ENCODE results near the gene IQCN.
A peak's percentile ranks its signal among the peaks of the same experiment; 100 is the strongest.
"Not testable (repeated sequence)": the region's sequence is repeated elsewhere in the genome, so short reads cannot be mapped to it uniquely, and the experiment has no call there.

IQCN gene

GRCh38 chr19:18230941-18231734 lies 43.1 kb downstream of the IQCN start:
- no peak for DNase-seq

GRCh38 chr19:18229915-18230314 lies 44.3 kb downstream of the IQCN start:
- DNase-seq, result no peak

- no peak for DNase-seq
Measured at GRCh38 chr19:18229474-18229873, 44.8 kb downstream of the IQCN start.

- DNase-seq, result no peak
Measured at GRCh38 chr19:18227781-18228271, 46.4 kb downstream of the IQCN start.

- no peak for DNase-seq
Measured at GRCh38 chr19:18226956-18227780, 47.1 kb downstream of the IQCN start.

- DNase-seq, result peak; percentile 49
Measured at GRCh38 chr19:18225702-18226468, 48.4 kb downstream of the IQCN start, which contains the start of gene PDE4C. PDE4C (minus strand) TSS chr19:18226438; CDS start chr19:18226415, 23 bp downstream.

- no peak for DNase-seq
Measured at GRCh38 chr19:18225355-18225701, 48.9 kb downstream of the IQCN start.

GRCh38 chr19:18224525-18225354 lies 49.5 kb downstream of the IQCN start:
- peak; percentile 98 for DNase-seq

GRCh38 chr19:18223860-18224524 lies 50.3 kb downstream of the IQCN start:
- peak; percentile 53 for DNase-seq

- no peak for DNase-seq
Measured at GRCh38 chr19:18221815-18222725, 52.2 kb downstream of the IQCN start.

GRCh38 chr19:18220632-18221275 lies 53.5 kb downstream of the IQCN start:
- DNase-seq, result no peak

GRCh38 chr19:18219911-18220631 lies 54.2 kb downstream of the IQCN start:
- no peak for DNase-seq

- no peak for DNase-seq
Measured at GRCh38 chr19:18218600-18218999, 55.7 kb downstream of the IQCN start.

- DNase-seq, result no peak
Measured at GRCh38 chr19:18218159-18218558, 56.1 kb downstream of the IQCN start.

- DNase-seq, result no peak
Measured at GRCh38 chr19:18216789-18217188, 57.5 kb downstream of the IQCN start.

GRCh38 chr19:18214779-18215433 lies 59.3 kb downstream of the IQCN start:
- no peak for DNase-seq

- DNase-seq, result no peak
Measured at GRCh38 chr19:18211683-18212082, 62.6 kb downstream of the IQCN start.

- not testable (repeated sequence) for DNase-seq
Measured at GRCh38 chr19:18209912-18210311, 64.3 kb downstream of the IQCN start.

All from right hindlimb (tissue), 1 donor.